Liver (tissue), 9 donors: ENCODE measurements around the gene CNOT3. TPM values are rescaled to one million over a fixed set of nuclear protein-coding genes. Genes with fewer than 3 reads are reported as not detected.

Experiments
- DNase-seq: peaks from one replicate; pipeline ENCODE4 v3.0.0-alpha.2; 2017; ENCODE audit warnings: low spot score
- H3K27ac ChIP-seq, 2 donors: one replicate each; pipeline ENCODE4 v1.7.0; 2013; ENCODE audit warnings: inconsistent platforms in 2 of 2, low read length in 2 of 2, control low read depth in 1 of 2, low read depth in 1 of 2, mild to moderate bottlenecking in 1 of 2
- H3K27me3 ChIP-seq, 4 donors: one replicate each; pipeline versions ENCODE4 v1.6.1 to v1.7.0; 2013; ENCODE audit warnings: low read length in 3 of 4, inconsistent platforms in 1 of 4, mild to moderate bottlenecking in 1 of 4, moderate library complexity in 1 of 4; ENCODE audit not compliant: control insufficient read depth in 4 of 4, insufficient read depth in 4 of 4
- H3K36me3 ChIP-seq, 4 donors: one replicate each; pipeline versions ENCODE4 v1.6.1 to v1.7.0; 2013; ENCODE audit warnings: low read length in 3 of 4, mild to moderate bottlenecking in 3 of 4, low read depth in 1 of 4, moderate library complexity in 1 of 4; ENCODE audit not compliant: control insufficient read depth in 4 of 4, insufficient read depth in 3 of 4
- H3K4me1 ChIP-seq, 4 donors: one replicate each; pipeline versions ENCODE4 v1.6.1 to v1.7.0; 2013; ENCODE audit warnings: low read length in 3 of 4, mild to moderate bottlenecking in 3 of 4, moderate library complexity in 1 of 4; ENCODE audit not compliant: control insufficient read depth in 4 of 4, insufficient read depth in 4 of 4
- H3K4me3 ChIP-seq, 3 donors: one replicate each; pipeline versions ENCODE4 v1.6.1 to v1.7.0; 2013; ENCODE audit warnings: low read length in 3 of 3, control low read depth in 1 of 3, low read depth in 1 of 3, mild to moderate bottlenecking in 1 of 3
- H3K9ac ChIP-seq, 2 donors: one replicate each; pipeline ENCODE4 v1.7.0; 2013; ENCODE audit warnings: low read length in 2 of 2, mild to moderate bottlenecking in 2 of 2, moderate library complexity in 2 of 2, control low read depth in 1 of 2, low read depth in 1 of 2
- H3K9me3 ChIP-seq, 4 donors: one replicate each; pipeline versions ENCODE4 v1.6.1 to v1.7.0; 2013; ENCODE audit warnings: low read length in 3 of 4; ENCODE audit not compliant: control insufficient read depth in 4 of 4
- EGR1 ChIP-seq, 2 donors: IDR thresholded peaks; 2 replicates each; pipeline ENCODE4 v1.6.1; 2016 to 2018; ENCODE audit warnings: antibody characterized with exemption in 2 of 2, low read depth in 2 of 2
- FOXA1 ChIP-seq: IDR thresholded peaks from 2 replicates; pipeline ENCODE4 v1.6.1; 2016; ENCODE audit warnings: antibody characterized with exemption
- FOXA2 ChIP-seq: IDR thresholded peaks from 2 replicates; pipeline ENCODE4 v1.6.1; 2016; ENCODE audit warnings: antibody characterized with exemption
- GABPA ChIP-seq, 2 donors: IDR thresholded peaks in 1 of 2; conservative IDR thresholded peaks in 1 of 2; 2 replicates each; pipeline ENCODE4 v1.6.1; 2016; ENCODE audit warnings: antibody characterized with exemption in 2 of 2, mild to moderate bottlenecking in 1 of 2, moderate library complexity in 1 of 2
- HNF4A ChIP-seq, 2 donors: conservative IDR thresholded peaks; 2 replicates each; pipeline ENCODE4 v1.6.1; 2016; ENCODE audit warnings: antibody characterized with exemption in 2 of 2, mild to moderate bottlenecking in 2 of 2
- JUND ChIP-seq, 2 donors: IDR thresholded peaks; 2 replicates each; pipeline ENCODE4 v1.6.1; 2016; ENCODE audit warnings: antibody characterized with exemption in 2 of 2
- RAD21 ChIP-seq, 2 donors: IDR thresholded peaks; 2 replicates each; pipeline ENCODE4 v1.6.1; 2016; ENCODE audit warnings: antibody characterized with exemption in 2 of 2, mild to moderate bottlenecking in 2 of 2
- RXRA ChIP-seq, 2 donors: IDR thresholded peaks; 2 replicates each; pipeline ENCODE4 v1.6.1; 2017 to 2018; ENCODE audit warnings: antibody characterized with exemption in 2 of 2, mild to moderate bottlenecking in 1 of 2
- SP1 ChIP-seq: IDR thresholded peaks from 2 replicates; pipeline ENCODE4 v1.6.1; 2018; ENCODE audit warnings: antibody characterized with exemption, mild to moderate bottlenecking
- TAF1 ChIP-seq: conservative IDR thresholded peaks from 2 replicates; pipeline ENCODE4 v1.6.1; 2016; ENCODE audit warnings: antibody characterized with exemption, mild to moderate bottlenecking
- WGBS: extraction: QIAGEN DNeasy Blood & Tissue Kit; methylation state at CpG from one replicate; pipeline ENCODE4 v1.1.7; 2013; 5-methylcytosine and 5-hydroxymethylcytosine counted together
- polyA plus RNA-seq, 2 donors: library from polyadenylated mRNA; stranded (reverse) in 1 of 2; unstranded in 1 of 2; fragments of 200-250 nt in 1 of 2; fragments of >200 nt in 1 of 2; fragmentation: Nextera tagmentation in 1 of 2; extraction: Ambion mirVana in 1 of 2; gene quantifications; one replicate each; pipeline versions ENCODE4 v1.2.1 to v1.2.3, GENCODE V29; 2013 to 2015
- total RNA-seq, 2 donors: library from RNA; depleted of rRNA; stranded (reverse); fragments of >200 nt; gene quantifications; one replicate each; pipeline ENCODE4 v1.2.3, GENCODE V29; 2014
- TF ChIP-seq, protein P1 (sequence below): IDR thresholded peaks from 2 replicates; pipeline ENCODE4 v1.6.1; 2016; ENCODE audit warnings: antibody characterized with exemption
- TF ChIP-seq, protein P2 (sequence below): IDR thresholded peaks from 2 replicates; pipeline ENCODE4 v1.6.1; 2016; ENCODE audit warnings: antibody characterized with exemption, mild to moderate bottlenecking
- TF ChIP-seq, protein P3 (sequence below): fragments of 150-350 bp; IDR thresholded peaks from 2 replicates; pipeline ENCODE4 v1.5.1; 2017; ENCODE audit warnings: improper control_type of control experiment, low read depth, low read length; ENCODE audit not compliant: missing input control
- donor health status: healthy.
- donor health status: healthy.
- donor health status: healthy.
- donor health status: healthy.
- donor health status: healthy.

Gene CNOT3
- total and polyA plus RNA-seq, 4 donors: 3.7 to 13.0 (median 9.1) TPM

DNA sequence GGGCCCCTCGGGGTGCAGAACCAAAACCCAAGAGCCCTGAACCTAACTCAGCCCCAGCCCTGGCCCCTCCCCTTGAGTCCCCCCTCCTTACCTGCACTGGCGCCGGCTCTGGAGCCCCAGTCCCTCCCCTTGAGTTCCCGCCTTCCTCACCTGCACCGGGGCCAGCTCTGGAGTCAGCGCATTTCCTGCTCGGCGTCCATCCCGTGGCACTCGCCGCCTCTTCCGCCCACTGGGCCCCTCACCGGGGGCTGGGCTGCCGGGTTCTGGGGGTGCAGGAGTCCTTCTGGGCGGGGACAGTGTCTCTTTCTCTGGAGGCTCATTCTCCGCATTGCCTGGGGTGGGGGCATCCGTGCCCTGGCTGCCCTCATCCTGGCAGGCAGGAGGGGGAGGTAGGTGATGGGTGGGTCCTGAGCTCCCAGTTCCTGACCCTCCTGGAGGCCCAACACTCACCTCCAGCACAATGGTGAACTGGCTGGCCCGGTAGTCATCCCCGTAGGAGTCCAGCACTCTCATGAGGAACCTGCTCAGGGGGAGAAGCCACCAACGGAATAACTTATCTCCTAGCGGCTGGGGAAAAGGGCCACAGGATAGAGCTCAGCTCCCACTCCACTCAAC is 29.6 kb upstream of the CNOT3 start:
- H3K27ac ChIP-seq: no peak overlapping the region
- no peaks in the 10 kb centered on the region for H3K27me3 ChIP-seq
- peaks cover 14 to 47% (median 18%) of the 10 kb centered on the region in 4 donors for H3K36me3 ChIP-seq
- TF ChIP-seq FOXA2: no peak
- no peak for TF ChIP-seq SP1
- no peak for TF ChIP-seq RAD21 (IDR thresholded peaks at IDR 0.05)
- TF ChIP-seq JUND (IDR thresholded peaks at IDR 0.05): no peak
- TF ChIP-seq TAF1: no peak
- TF ChIP-seq, protein P1, sequence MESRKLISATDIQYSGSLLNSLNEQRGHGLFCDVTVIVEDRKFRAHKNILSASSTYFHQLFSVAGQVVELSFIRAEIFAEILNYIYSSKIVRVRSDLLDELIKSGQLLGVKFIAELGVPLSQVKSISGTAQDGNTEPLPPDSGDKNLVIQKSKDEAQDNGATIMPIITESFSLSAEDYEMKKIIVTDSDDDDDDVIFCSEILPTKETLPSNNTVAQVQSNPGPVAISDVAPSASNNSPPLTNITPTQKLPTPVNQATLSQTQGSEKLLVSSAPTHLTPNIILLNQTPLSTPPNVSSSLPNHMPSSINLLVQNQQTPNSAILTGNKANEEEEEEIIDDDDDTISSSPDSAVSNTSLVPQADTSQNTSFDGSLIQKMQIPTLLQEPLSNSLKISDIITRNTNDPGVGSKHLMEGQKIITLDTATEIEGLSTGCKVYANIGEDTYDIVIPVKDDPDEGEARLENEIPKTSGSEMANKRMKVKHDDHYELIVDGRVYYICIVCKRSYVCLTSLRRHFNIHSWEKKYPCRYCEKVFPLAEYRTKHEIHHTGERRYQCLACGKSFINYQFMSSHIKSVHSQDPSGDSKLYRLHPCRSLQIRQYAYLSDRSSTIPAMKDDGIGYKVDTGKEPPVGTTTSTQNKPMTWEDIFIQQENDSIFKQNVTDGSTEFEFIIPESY: no peak
- 87% methylated on average over 21 of the region's 21 CpGs for WGBS
- H3K9me3 ChIP-seq: no peaks in the 10 kb centered on the region
- no peak overlapping the region for H3K9ac ChIP-seq
- H3K4me1 ChIP-seq: peaks cover 0 to 18% (median 6%) of the 10 kb centered on the region in 4 donors
- H3K4me3 ChIP-seq: no peak overlapping the region
- no peak for DNase-seq

DNA sequence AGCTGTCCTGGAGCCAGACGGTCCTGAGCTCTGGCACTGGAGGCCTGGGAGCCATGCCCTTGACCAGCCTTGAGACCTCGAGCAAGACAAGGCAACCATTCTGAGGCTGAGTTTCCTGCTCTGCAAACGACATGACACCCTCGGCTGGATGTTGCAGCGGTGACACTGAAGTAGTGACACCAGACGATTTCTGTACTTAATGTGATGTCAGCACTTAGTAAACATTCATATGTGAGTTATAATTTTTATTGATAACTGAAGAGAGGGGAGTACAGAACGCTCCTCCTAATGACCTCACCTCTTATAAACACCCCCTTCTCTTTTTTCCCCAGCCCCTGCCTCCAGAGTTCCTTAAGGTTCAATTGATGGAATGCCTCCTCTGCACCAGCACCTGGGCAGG is 29.1 kb upstream of the CNOT3 start:
- Histone ChIP-seq H3K4me1 (peaks cover 0 to 13% (median under 1%) of the 10 kb centered on the region in 4 donors), H3K9ac (no peak overlapping the region), H3K4me3 (no peak overlapping the region), H3K27ac (no peak overlapping the region), H3K9me3 (no peaks in the 10 kb centered on the region), H3K27me3 (no peaks in the 10 kb centered on the region), H3K36me3 (peaks cover 14 to 49% (median 18%) of the 10 kb centered on the region in 4 donors)
- TF ChIP-seq, protein P2, sequence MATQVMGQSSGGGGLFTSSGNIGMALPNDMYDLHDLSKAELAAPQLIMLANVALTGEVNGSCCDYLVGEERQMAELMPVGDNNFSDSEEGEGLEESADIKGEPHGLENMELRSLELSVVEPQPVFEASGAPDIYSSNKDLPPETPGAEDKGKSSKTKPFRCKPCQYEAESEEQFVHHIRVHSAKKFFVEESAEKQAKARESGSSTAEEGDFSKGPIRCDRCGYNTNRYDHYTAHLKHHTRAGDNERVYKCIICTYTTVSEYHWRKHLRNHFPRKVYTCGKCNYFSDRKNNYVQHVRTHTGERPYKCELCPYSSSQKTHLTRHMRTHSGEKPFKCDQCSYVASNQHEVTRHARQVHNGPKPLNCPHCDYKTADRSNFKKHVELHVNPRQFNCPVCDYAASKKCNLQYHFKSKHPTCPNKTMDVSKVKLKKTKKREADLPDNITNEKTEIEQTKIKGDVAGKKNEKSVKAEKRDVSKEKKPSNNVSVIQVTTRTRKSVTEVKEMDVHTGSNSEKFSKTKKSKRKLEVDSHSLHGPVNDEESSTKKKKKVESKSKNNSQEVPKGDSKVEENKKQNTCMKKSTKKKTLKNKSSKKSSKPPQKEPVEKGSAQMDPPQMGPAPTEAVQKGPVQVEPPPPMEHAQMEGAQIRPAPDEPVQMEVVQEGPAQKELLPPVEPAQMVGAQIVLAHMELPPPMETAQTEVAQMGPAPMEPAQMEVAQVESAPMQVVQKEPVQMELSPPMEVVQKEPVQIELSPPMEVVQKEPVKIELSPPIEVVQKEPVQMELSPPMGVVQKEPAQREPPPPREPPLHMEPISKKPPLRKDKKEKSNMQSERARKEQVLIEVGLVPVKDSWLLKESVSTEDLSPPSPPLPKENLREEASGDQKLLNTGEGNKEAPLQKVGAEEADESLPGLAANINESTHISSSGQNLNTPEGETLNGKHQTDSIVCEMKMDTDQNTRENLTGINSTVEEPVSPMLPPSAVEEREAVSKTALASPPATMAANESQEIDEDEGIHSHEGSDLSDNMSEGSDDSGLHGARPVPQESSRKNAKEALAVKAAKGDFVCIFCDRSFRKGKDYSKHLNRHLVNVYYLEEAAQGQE: no peak
- TF ChIP-seq FOXA1 (no peak), RXRA (IDR thresholded peaks at IDR 0.05) (no peak)
- WGBS: 90% methylated on average over 7 of the region's 7 CpGs
- DNase-seq: no peak

DNA sequence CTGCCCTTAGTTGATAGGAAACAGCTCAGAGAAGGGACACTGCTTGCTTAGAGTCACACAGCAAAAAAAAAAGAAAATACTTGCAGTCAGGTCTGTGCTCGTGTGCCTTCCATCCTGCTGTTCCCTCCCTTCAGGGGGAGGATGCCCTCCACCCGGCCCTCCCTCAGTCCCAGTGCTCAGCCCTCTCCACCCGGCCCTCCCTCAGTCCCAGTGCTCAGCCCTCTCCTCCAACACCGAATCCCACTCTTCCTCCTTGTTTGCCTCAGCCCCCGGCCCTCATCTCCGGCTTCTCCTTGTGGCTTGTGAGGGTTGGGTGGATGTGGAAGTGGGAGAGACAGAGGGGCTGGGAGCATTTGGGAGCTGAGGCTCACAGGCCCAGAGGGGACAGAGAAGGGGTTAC is 27.9 kb upstream of the CNOT3 start:
- Histone ChIP-seq H3K27me3 (no peaks in the 10 kb centered on the region), H3K4me1 (peaks cover 3 to 12% (median 8%) of the 10 kb centered on the region in 4 donors), H3K9ac (no peak overlapping the region), H3K27ac (no peak overlapping the region), H3K36me3 (peaks cover 14 to 49% (median 18%) of the 10 kb centered on the region in 4 donors), H3K9me3 (no peaks in the 10 kb centered on the region), H3K4me3 (no peak overlapping the region)
- no peak for DNase-seq
- WGBS: 86% methylated on average over 6 of the region's 6 CpGs
- TF ChIP-seq, protein P2: no peak
- TF ChIP-seq GABPA (IDR thresholded peaks at IDR 0.05 in 1 of 2, conservative IDR thresholded peaks at IDR 0.05 in 1 of 2) (no peak), JUND (IDR thresholded peaks at IDR 0.05) (no peak), HNF4A (conservative IDR thresholded peaks at IDR 0.05) (no peak), SP1 (no peak), RAD21 (IDR thresholded peaks at IDR 0.05) (no peak), RXRA (IDR thresholded peaks at IDR 0.05) (no peak), EGR1 (IDR thresholded peaks at IDR 0.05; ENCODE audit: low read depth in 2 of 2) (no peak)
- TF ChIP-seq, protein P1: no peak
- TF ChIP-seq, protein P3, sequence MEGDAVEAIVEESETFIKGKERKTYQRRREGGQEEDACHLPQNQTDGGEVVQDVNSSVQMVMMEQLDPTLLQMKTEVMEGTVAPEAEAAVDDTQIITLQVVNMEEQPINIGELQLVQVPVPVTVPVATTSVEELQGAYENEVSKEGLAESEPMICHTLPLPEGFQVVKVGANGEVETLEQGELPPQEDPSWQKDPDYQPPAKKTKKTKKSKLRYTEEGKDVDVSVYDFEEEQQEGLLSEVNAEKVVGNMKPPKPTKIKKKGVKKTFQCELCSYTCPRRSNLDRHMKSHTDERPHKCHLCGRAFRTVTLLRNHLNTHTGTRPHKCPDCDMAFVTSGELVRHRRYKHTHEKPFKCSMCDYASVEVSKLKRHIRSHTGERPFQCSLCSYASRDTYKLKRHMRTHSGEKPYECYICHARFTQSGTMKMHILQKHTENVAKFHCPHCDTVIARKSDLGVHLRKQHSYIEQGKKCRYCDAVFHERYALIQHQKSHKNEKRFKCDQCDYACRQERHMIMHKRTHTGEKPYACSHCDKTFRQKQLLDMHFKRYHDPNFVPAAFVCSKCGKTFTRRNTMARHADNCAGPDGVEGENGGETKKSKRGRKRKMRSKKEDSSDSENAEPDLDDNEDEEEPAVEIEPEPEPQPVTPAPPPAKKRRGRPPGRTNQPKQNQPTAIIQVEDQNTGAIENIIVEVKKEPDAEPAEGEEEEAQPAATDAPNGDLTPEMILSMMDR: no peak
